Fibroblast of skin of left quadriceps (primary cell): ENCODE results near the gene LRRC8D.
"Not testable (repeated sequence)": the region's sequence is repeated elsewhere in the genome, so short reads cannot be mapped to it uniquely, and the experiment has no call there.

Experiments used
- DNase-seq, 2 experiments: peaks; one replicate each; pipeline ENCODE4 v3.0.0-alpha.2; 2013; ENCODE audit warnings: low read depth in 2 of 2

The LRRC8D gene

GRCh38 chr1:89912073-89912472 lies 91.2 kb downstream of the LRRC8D start:
- DNase-seq, result no peak

DNA sequence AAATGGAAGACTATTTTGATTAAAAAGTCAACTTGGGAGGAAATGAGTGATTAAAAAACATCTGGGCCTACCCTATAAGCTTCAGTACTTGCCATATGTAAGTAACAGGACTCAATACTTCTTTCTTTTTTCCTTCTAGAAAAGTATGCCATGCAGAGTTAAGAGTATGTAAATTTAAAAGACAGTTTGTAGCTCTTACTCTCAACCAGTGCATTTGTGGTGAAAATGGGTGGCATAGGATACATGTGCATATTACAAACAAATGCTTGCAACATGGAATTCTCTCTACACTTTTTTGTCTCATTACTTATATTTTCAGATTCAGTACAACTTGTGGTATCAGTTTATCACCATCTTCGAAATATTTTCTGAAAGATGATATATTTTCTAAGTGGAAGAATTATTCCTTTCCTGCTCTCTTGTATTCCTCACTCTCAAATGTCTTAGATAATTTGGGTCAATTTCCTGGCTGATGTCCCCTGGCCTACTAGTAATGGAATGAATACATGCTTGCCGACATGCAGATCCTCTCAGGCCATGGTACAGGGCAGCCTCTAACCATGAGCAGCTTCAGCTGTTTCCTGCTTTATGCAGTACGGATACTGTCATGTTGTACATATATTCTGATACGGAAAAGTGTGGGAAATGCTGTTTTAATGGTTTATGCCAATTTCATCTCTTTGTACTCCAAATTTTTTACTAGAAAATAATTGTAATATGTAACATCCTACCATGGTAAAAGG lies 92.7 kb downstream of the LRRC8D start:
- no peak for DNase-seq

GRCh38 chr1:89917353-89917752 lies 96.5 kb downstream of the LRRC8D start:
- DNase-seq, result no peak

DNA sequence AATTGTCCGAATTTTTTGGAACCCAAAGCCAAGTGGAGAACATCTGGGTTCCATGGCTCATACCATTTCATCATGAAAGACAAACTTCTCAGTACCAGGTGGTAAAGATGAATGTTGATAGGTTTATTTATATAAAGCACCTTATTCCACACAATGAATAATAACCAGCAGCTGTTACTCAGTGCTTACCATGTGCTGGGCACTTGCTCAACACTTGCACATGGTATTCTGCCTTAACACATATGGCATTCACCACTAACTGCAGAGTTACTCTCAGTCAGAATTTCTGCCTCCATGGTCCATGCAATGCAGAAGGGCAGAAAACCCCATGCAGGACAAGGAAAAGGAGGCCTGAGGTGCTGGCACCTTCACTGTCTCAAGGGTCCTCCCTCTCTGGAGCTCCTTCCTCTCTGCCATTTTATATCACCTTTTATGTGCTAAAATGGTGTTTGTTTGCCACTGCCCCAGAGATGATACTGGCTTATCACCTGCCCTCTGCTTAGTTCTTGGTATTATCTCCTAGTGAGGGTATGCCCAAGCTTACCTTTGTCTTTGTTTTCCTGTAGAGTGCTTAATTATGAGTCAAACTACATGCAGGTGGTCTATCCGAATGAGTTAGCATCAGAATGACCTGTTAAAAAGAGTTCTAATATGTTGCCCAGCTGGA lies 97.4 kb downstream of the LRRC8D start:
- DNase-seq, result no peak

DNA sequence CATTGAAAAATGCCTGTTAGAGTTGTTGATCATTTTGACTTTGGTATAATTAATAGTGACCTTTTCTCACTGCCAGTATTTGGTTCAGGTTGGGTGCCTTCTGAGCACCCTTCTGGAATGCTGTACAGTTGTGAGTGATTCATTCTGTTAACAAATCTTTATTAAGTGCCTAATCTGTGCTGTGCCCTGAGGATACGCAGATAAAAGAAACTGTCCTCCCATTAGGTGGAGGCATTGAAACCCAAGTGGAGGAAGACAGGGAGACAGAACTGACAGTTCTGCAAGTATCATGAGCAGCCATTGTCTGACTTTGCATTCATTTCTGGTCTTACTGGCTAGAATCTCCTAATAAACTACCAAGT lies 97.9 kb downstream of the LRRC8D start:
- DNase-seq, result no peak

- DNase-seq, result no peak
Observed at GRCh38 chr1:89919174-89919573, 98.3 kb downstream of the LRRC8D start.

- DNase-seq, result no peak
Observed at GRCh38 chr1:89922911-89923310, 102.1 kb downstream of the LRRC8D start.

GRCh38 chr1:89923517-89923916 lies 102.7 kb downstream of the LRRC8D start:
- DNase-seq, result no peak

DNA sequence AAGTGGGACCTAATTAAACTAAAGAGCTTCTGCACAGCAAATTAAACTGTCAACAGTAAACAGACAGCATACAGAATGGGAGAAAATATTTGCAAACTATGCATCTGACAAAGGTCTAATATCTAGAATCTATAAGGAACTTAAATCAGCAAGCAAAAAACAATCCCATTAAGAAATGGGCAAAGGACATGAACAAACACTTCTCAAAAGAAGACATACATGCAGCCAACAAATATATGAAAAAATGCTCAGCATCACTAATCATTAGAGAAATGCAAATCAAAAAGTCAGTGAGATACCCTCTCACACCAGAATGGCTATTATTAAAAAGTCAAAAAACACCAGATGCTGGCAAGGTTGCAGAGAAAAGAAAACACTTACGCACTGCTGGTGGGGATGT lies 103.2 kb downstream of the LRRC8D start:
- DNase-seq, result not testable (repeated sequence)

DNA sequence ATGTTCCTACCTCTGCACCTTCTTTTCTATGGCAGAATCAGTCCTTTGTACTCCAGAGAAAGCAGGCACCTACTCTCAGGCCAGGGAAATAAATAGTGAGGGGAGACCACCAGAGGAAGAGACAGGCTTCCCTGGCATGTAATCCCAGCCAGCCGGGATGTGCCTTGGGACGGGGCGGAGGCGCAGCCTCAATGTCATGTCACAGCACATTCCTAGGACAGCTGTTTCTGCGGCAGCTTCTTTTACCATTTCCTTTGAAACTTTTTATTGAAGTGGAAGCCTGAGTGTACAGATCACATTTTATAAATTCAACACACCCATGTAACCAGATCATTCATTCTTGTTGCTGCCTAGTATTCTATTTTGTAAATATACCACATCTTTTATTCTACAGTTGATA lies 106.2 kb downstream of the LRRC8D start:
- no peak for DNase-seq

GRCh38 chr1:89927478-89927877 lies 106.6 kb downstream of the LRRC8D start:
- DNase-seq, result no peak

- no peak for DNase-seq
Observed at GRCh38 chr1:89928506-89928905, 107.7 kb downstream of the LRRC8D start.

DNA sequence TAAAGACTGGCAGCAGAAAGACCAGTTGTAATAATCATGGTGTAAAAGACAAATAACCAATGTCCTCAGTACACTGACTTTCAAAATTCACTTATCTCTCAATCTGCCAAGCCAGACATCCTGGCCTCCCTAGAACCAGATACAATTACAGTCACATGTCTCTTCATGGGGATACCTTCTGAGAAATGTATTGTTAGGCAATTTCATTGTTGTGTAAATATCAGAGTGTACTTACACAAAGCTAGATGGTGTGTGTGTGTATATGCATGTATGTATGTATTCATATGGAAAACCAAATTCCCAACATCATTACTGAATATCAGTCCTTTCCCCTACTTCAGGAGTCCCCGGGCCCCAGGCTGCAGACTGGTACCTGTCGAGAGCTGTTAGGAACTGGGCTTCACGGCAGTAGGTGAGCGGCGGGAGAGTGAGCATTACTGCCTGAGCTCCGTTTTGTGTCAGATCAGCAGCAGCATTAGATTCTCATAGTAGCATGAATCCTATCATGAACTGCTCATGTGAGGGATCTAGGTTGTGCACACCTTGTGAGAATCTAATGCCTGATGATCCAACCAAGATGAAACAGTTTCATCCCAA lies 108.7 kb downstream of the LRRC8D start:
- no peak for DNase-seq

DNA sequence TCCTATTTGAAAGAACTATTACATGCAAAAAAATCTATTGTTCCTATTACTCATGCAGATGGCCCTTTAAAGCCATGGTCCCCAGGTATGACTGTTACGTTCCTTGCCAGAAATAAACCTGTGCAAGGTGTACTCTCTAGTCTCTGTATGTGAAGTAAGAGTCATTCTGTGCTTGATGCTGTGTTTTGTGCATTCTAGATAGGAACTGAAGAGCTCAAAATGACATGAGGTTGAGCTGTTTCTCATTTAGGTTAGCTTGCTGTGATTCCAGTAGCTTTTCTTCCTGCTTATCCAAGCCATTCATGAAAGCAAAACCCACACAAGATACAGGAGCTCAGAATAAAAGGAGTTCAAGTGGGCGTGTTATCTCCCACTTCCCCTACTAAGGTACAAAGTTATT lies 109.7 kb downstream of the LRRC8D start:
- no peak for DNase-seq

- DNase-seq, result no peak
Observed at GRCh38 chr1:89931964-89932363, 111.1 kb downstream of the LRRC8D start.

- DNase-seq, result no peak
Observed at GRCh38 chr1:89932598-89933364, 111.9 kb downstream of the LRRC8D start.

- DNase-seq, result no peak
Observed at GRCh38 chr1:89934461-89934860, 113.6 kb downstream of the LRRC8D start.

- no peak for DNase-seq
Observed at GRCh38 chr1:89935235-89935634, 114.4 kb downstream of the LRRC8D start.

- no peak for DNase-seq
Observed at GRCh38 chr1:89936694-89937093, 115.9 kb downstream of the LRRC8D start.

GRCh38 chr1:89938171-89939055 lies 117.6 kb downstream of the LRRC8D start:
- no peak for DNase-seq

DNA sequence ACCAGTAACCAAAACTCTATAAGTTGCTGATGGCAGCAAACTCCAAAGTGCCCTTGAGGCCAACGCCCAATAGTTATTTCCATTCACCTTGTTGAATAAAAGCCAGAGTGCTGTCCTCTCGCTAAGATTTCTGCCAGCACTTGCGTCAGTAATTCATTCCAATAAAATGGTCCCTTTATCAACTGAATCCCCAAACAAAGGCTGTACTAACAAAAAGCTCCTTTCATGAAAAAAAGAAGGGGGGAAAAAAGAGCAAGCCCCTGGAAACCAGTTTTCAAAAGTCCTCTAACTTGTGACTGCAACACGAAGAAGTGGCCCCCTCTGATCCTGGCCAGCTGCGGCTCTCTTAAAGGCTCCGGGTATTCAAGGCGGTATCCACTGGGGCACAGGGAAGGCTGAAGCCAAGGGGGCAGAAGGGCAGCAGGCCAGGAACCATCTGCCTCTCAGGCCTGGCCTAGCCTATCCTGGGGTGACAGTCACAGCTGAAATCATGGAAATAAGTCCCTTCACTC lies 118.3 kb downstream of the LRRC8D start:
- no peak for DNase-seq
